IMR-90 (cell line): ENCODE data around the gene PRKCB. TPM values are rescaled to one million over a fixed set of nuclear protein-coding genes. Genes with fewer than 3 reads are reported as not detected.

Source experiments
- ATAC-seq: fragments of 200-7000 bp; cut with Tn5 transposase; 2 replicates; pipeline ENCODE4 v1.9.1; 2020; ENCODE audit warnings: low read depth, mild to moderate bottlenecking, moderate library complexity
- BruUV-seq: library from RNA; stranded (reverse); fragments of 400-500 nt; replicated peaks from 2 replicates; lab custom pipeline; 2021; lab: Mats Ljungman, UMichigan
- CTCF ChIA-PET: fragments of 300-600 bp; formaldehyde crosslinking; extraction: SDS; loops from one replicate; lab custom pipeline; 2021; ENCODE audit warnings: antibody characterized with exemption; lab: Yijun Ruan, JAX
- POLR2A ChIA-PET: fragments of 300-600 bp; sonication (Branson Sonifier 250); formaldehyde crosslinking; loops from one replicate; lab custom pipeline; 2022; ENCODE audit warnings: antibody characterized with exemption; ENCODE audit not compliant: unreplicated experiment; lab: Charles Lee
- DNase-seq: peaks from one replicate; pipeline ENCODE4 v3.0.0; 2013
- H2AFZ ChIP-seq: replicated peaks from 2 replicates; pipeline ENCODE3; 2013; ENCODE audit warnings: low read length, mild to moderate bottlenecking; ENCODE audit not compliant: poor library complexity
- H2AK5ac ChIP-seq: 2 replicates; pipeline ENCODE4 v1.6.1; 2013; ENCODE audit warnings: low read depth, low read length, inconsistent platforms
- H2AK9ac ChIP-seq: replicated peaks from 2 replicates; pipeline ENCODE3; 2013; ENCODE audit warnings: mild to moderate bottlenecking, low read depth, low read length, moderate library complexity; ENCODE audit not compliant: poor library complexity
- H2BK120ac ChIP-seq: 2 replicates; pipeline ENCODE4 v1.6.1; 2013; ENCODE audit warnings: low read depth, low read length, inconsistent platforms
- H2BK15ac ChIP-seq: 3 replicates; pipeline ENCODE4 v1.6.1; 2013; ENCODE audit warnings: low read depth, low read length, inconsistent platforms
- H2BK20ac ChIP-seq: 2 replicates; pipeline ENCODE4 v1.6.1; 2013; ENCODE audit warnings: low read depth, mild to moderate bottlenecking, inconsistent platforms, low read length, moderate library complexity
- H2BK5ac ChIP-seq: 2 replicates; pipeline ENCODE4 v1.6.1; 2013; ENCODE audit warnings: mild to moderate bottlenecking, low read depth, low read length, inconsistent platforms; ENCODE audit not compliant: poor library complexity, severe bottlenecking
- H3K14ac ChIP-seq: replicated peaks from 2 replicates; pipeline ENCODE4 v1.6.1; 2013; ENCODE audit warnings: low read depth, low read length, inconsistent platforms
- H3K18ac ChIP-seq: 2 replicates; pipeline ENCODE4 v1.6.1; 2013; ENCODE audit warnings: low read depth, low read length, control low read depth
- H3K23ac ChIP-seq: 2 replicates; pipeline ENCODE4 v1.6.1; 2013; ENCODE audit warnings: low read depth, low read length, inconsistent platforms
- H3K27ac ChIP-seq: 2 replicates; pipeline ENCODE4 v1.5.1; 2013; ENCODE audit warnings: mild to moderate bottlenecking, control low read depth, low read length; ENCODE audit not compliant: insufficient read depth
- H3K27me3 ChIP-seq: 2 replicates; pipeline ENCODE4 v1.6.1; 2013; ENCODE audit warnings: low read length; ENCODE audit not compliant: control insufficient read depth, insufficient read depth
- H3K36me3 ChIP-seq: 2 replicates; pipeline ENCODE4 v1.6.1; 2013; ENCODE audit warnings: low read length, mixed read lengths; ENCODE audit not compliant: control insufficient read depth, insufficient read depth
- H3K4ac ChIP-seq: 2 replicates; pipeline ENCODE4 v1.6.1; 2013; ENCODE audit warnings: low read depth, low read length, inconsistent platforms
- H3K4me1 ChIP-seq: 2 replicates; pipeline ENCODE4 v1.6.1; 2013; ENCODE audit warnings: low read length, mixed read lengths; ENCODE audit not compliant: control insufficient read depth, insufficient read depth
- H3K4me2 ChIP-seq: 2 replicates; pipeline ENCODE4 v1.6.1; 2013; ENCODE audit warnings: low read depth, mild to moderate bottlenecking, control low read depth, low read length, moderate library complexity
- H3K4me3 ChIP-seq: 2 replicates; pipeline ENCODE4 v1.5.1; 2013; ENCODE audit warnings: low read depth, mild to moderate bottlenecking, control low read depth, low read length, moderate library complexity; ENCODE audit not compliant: insufficient read depth
- H3K56ac ChIP-seq: 2 replicates; pipeline ENCODE4 v1.6.1; 2013; ENCODE audit warnings: low read length, inconsistent platforms; ENCODE audit not compliant: insufficient read depth; ENCODE audit errors: extremely low read depth
- H3K79me1 ChIP-seq, 2 experiments: 2 replicates each; pipeline ENCODE4 v1.6.1; 2013; ENCODE audit warnings: low read length in 2 of 2, inconsistent platforms in 1 of 2, low read depth in 1 of 2
- H3K9ac ChIP-seq: 2 replicates; pipeline ENCODE4 v1.6.1; 2013; ENCODE audit warnings: low read depth, low read length, control low read depth
- H3K9me1 ChIP-seq: 2 replicates; pipeline ENCODE4 v1.6.1; 2013; ENCODE audit warnings: low read length, inconsistent platforms; ENCODE audit not compliant: insufficient read depth
- H3K9me3 ChIP-seq: 2 replicates; pipeline ENCODE4 v1.6.1; 2013; ENCODE audit warnings: low read length; ENCODE audit not compliant: control insufficient read depth, insufficient read depth
- H4K20me1 ChIP-seq: 2 replicates; pipeline ENCODE4 v1.6.1; 2013; ENCODE audit warnings: low read length, inconsistent platforms; ENCODE audit not compliant: insufficient read depth
- H4K5ac ChIP-seq: 2 replicates; pipeline ENCODE4 v1.6.1; 2013; ENCODE audit warnings: mild to moderate bottlenecking, low read depth, low read length, control low read depth
- H4K8ac ChIP-seq, 2 experiments: 2 replicates each; pipeline ENCODE4 v1.6.1; 2013; ENCODE audit warnings: low read depth in 2 of 2, low read length in 2 of 2, control low read depth in 1 of 2, inconsistent platforms in 1 of 2
- H4K91ac ChIP-seq: 2 replicates; pipeline ENCODE4 v1.6.1; 2013; ENCODE audit warnings: low read depth, low read length, inconsistent platforms; ENCODE audit not compliant: insufficient read depth
- MXI1 ChIP-seq: IDR thresholded peaks from 2 replicates; pipeline ENCODE4 v1.6.1; 2012; ENCODE audit warnings: low read depth, mild to moderate bottlenecking, low read length, moderate library complexity, borderline replicate concordance
- SMC3 ChIP-seq: fragments of 150-350 bp; IDR thresholded peaks from 2 replicates; pipeline ENCODE4 v1.6.1; 2016; ENCODE audit warnings: low read depth, mild to moderate bottlenecking, antibody characterized with exemption, low read length, moderate library complexity
- WGBS, 2 experiments: methylation state at CpG; one replicate each; pipeline versions ENCODE4 v1.1.5 to v1.1.7; 2013; ENCODE audit warnings: missing lambda C conversion rate in 2 of 2; ENCODE audit not compliant: insufficient read length in 1 of 2; ENCODE audit errors: extremely low coverage in 2 of 2; 5-methylcytosine and 5-hydroxymethylcytosine counted together
- dilution Hi-C: fragments of 300-500 bp; cut with HindIII; formaldehyde crosslinking; loops from one replicate; pipeline ENCODE4 v1.14.3; 2018; ENCODE audit warnings: low sequenced_read_pairs; ENCODE audit not compliant: unreplicated experiment
- in situ Hi-C: fragments of 300-500 bp; cut with MboI; formaldehyde crosslinking; loops from 3 replicates; pipeline ENCODE4 v1.14.3; 2019; ENCODE audit warnings: low sequenced_read_pairs, inconsistent platforms, mixed read lengths
- intact Hi-C: fragments of 100-400 bp; cut with micrococcal nuclease; formaldehyde crosslinking; loops from 2 replicates; pipeline ENCODE4 v1.10.0; 2022
- polyA plus RNA-seq, 3 experiments: library from polyadenylated mRNA; depleted of rRNA; stranded (reverse); fragments of >200 nt; gene quantifications; 2 replicates each; pipeline ENCODE4 v1.2.3, GENCODE V29; 2012; ENCODE audit warnings: low replicate concordance in 1 of 3
- total RNA-seq: library from RNA; depleted of rRNA; stranded (reverse); fragments of >200 nt; gene quantifications from 2 replicates; pipeline ENCODE4 v1.2.3, GENCODE V29; 2012

The PRKCB gene
- total and polyA plus RNA-seq, 2 of the 4 experiments (the other 2 are of a cell fraction) = under 0.01 TPM; not detected in 1

DNA sequence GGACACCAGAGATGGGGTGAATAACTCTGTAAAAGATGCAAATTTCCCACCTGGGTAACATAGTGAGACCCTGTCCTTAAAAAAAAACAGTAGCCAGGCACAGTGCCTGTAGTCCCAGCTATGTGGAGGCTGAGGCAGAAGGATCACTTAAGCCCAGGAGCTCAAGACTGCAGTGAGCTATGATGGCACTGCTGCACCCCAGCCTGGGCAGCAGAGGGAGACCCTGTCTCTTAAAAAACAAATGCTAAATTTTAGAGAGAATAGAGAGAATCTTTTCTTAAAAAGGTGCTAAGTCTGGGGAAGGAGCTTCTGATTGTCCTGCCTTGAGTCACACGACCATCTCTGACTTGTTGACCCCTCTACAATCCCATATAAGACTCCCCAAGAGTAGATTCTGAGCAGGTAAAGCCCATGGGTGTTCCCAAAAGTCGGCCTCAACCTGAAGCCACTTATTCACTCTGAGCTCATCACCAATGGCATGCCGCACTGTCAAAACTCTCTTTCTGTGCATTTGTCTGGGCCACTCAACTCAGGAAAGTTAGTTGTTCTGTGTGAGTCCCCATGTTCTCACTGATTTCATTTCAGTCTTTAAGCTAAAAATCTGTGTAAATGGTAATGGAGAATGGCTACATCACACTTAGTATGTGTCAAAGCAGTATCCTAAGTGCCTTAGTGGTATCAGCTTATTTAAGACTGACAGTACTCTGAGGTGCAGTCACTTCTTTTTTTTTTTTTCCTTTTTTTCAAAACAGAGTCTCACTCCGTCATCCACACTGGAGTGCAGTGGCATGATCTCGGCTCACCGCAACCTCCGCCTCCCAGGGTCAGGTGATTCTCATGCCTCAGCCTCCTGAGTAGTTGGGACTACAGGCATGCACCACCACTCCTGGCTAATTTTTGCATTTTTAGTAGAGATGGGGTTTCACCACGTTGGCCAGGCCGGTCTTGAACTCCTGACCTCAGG lies 41.6 kb downstream of the PRKCB start:
- H3K36me3 ChIP-seq = no peaks in the 10 kb centered on the region
- H4K91ac ChIP-seq = no peak overlapping the region
- intact Hi-C loops = no loop called here
- no peaks in the 10 kb centered on the region for H3K9me1 ChIP-seq
- in situ Hi-C loops = no loop called here
- H3K4me3 ChIP-seq = no peak overlapping the region
- H3K56ac ChIP-seq = no peak overlapping the region
- H3K4ac ChIP-seq = no peak overlapping the region
- no peak overlapping the region for H2AK9ac ChIP-seq
- no peaks in the 10 kb centered on the region for H3K27me3 ChIP-seq
- H2BK5ac ChIP-seq = no peak overlapping the region
- no peak overlapping the region for H2BK120ac ChIP-seq
- POLR2A ChIA-PET = no interaction called here
- no peak overlapping the region for H4K8ac ChIP-seq
- H2AK5ac ChIP-seq = no peak overlapping the region
- no peak overlapping the region for H3K9ac ChIP-seq
- H3K14ac ChIP-seq = no peak overlapping the region
- no peak for TF ChIP-seq SMC3
- TF ChIP-seq MXI1 = no peak
- no peaks in the 10 kb centered on the region for H3K4me1 ChIP-seq
- dilution Hi-C loops = no loop called here
- H2AFZ ChIP-seq = no peak overlapping the region
- no peaks in the 10 kb centered on the region for H4K20me1 ChIP-seq
- WGBS, 2 experiments = no CpG with 5 or more reads among the region's 9 CpGs
- H3K23ac ChIP-seq = no peak overlapping the region
- BruUV-seq = no TSS peak
- H4K5ac ChIP-seq = no peak overlapping the region
- H2BK15ac ChIP-seq = no peak overlapping the region
- no peaks in the 10 kb centered on the region for H3K79me1 ChIP-seq
- DNase-seq (no peak), ATAC-seq (no peak)
- no peak overlapping the region for H3K27ac ChIP-seq
- no peak overlapping the region for H3K4me2 ChIP-seq
- H3K9me3 ChIP-seq = no peaks in the 10 kb centered on the region
- CTCF ChIA-PET = interaction anchor here (0.6 kb wide), 1 partner anchor 628 kb away, joined by 3 read pairs; no protein-coding TSS in a partner anchor
- H2BK20ac ChIP-seq = no peak overlapping the region
- H3K18ac ChIP-seq = no peak overlapping the region
